ENCODE measurements around the gene SPATS2L. TPM values are rescaled to one million over a fixed set of nuclear protein-coding genes. Genes with fewer than 3 reads are reported as not detected.

Gene SPATS2L
- total RNA-seq, 1 donor from 2014 or later: 77.3 TPM

DNA sequence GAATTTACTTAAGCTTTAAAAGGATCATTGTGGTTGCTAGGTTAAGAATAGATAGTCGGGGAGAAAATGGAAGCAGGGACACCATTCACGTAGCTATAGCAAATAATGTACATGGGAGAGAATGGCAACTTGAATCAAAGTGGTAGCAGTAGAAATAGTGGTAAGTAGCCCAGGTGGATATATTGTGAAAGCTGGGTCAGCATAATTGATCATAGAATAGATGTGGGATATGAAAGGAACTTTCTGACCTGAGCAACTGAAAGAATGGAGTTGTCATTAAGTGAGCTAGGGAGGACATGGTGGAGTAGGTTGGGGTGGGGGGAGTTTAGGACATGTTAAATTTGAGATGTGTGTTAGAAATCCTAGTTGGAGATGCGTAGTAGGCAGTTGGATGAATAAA lies 221.7 kb downstream of the SPATS2L start:
- TF ChIP-seq, protein P1, sequence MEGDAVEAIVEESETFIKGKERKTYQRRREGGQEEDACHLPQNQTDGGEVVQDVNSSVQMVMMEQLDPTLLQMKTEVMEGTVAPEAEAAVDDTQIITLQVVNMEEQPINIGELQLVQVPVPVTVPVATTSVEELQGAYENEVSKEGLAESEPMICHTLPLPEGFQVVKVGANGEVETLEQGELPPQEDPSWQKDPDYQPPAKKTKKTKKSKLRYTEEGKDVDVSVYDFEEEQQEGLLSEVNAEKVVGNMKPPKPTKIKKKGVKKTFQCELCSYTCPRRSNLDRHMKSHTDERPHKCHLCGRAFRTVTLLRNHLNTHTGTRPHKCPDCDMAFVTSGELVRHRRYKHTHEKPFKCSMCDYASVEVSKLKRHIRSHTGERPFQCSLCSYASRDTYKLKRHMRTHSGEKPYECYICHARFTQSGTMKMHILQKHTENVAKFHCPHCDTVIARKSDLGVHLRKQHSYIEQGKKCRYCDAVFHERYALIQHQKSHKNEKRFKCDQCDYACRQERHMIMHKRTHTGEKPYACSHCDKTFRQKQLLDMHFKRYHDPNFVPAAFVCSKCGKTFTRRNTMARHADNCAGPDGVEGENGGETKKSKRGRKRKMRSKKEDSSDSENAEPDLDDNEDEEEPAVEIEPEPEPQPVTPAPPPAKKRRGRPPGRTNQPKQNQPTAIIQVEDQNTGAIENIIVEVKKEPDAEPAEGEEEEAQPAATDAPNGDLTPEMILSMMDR (IDR thresholded peaks at IDR 0.05; ENCODE audit: insufficient read depth, low read length, poor library complexity, severe bottlenecking): no peak
- H3K27me3 ChIP-seq (ENCODE audit: control insufficient read depth, insufficient read depth, low read length): no peaks in the 10 kb centered on the region
- H3K4me3 ChIP-seq (ENCODE audit: low read depth, low read length): no peak overlapping the region
- no peak for DNase-seq (ENCODE audit: low read depth)
- no peaks in the 10 kb centered on the region for H3K36me3 ChIP-seq (ENCODE audit: control insufficient read depth, insufficient read depth, low read length)

Other genes with a start within 250 kb of the SPATS2L start
- 12.2 and 15.3 TPM in 2 replicates for gene KCTD18, start 203.4 kb downstream of the SPATS2L start, total RNA-seq
- 3.4 and 5.4 TPM in 2 replicates for gene SGO2, start 219.5 kb downstream of the SPATS2L start, total RNA-seq